Heart right ventricle (tissue), 16 donors: ENCODE data around the gene ARRDC5. TPM values are rescaled to one million over a fixed set of nuclear protein-coding genes. Genes with fewer than 3 reads are reported as not detected.
A peak's percentile ranks its signal among the peaks of the same experiment; 100 is the strongest.

ENCODE experiments used
- ATAC-seq, 8 donors: fragments of 200-7000 bp; cut with Tn5 transposase; one replicate each; pipeline ENCODE4 v1.9.1; 2020; ENCODE audit warnings: mild to moderate bottlenecking in 8 of 8, moderate library complexity in 8 of 8, moderate number of reproducible peaks in 1 of 8
- DNase-seq, 2 donors: peaks; one replicate each; pipeline ENCODE4 v3.0.0-alpha.2; 2020
- H3K27ac ChIP-seq, 10 donors: fragments of 200-600 bp; sonication (generic) in 2 of 10; one replicate each; pipeline versions ENCODE4 v1.5.0 to v1.8.0; 2020 to 2022; ENCODE audit warnings: mild to moderate bottlenecking in 3 of 10
- H3K27me3 ChIP-seq, 7 donors: fragments of 200-600 bp; one replicate each; pipeline ENCODE4 v1.8.0; 2021 to 2022; ENCODE audit warnings: mild to moderate bottlenecking in 2 of 7
- H3K36me3 ChIP-seq, 9 donors: fragments of 200-600 bp; sonication (generic) in 1 of 9; one replicate each; pipeline versions ENCODE4 v1.5.0 to v1.8.0; 2020 to 2022; ENCODE audit warnings: mild to moderate bottlenecking in 2 of 9
- H3K4me1 ChIP-seq, 9 donors: fragments of 200-600 bp; sonication (generic) in 1 of 9; one replicate each; pipeline versions ENCODE4 v1.5.0 to v1.8.0; 2020 to 2022; ENCODE audit warnings: mild to moderate bottlenecking in 4 of 9
- H3K4me3 ChIP-seq, 10 donors: fragments of 200-600 bp; sonication (generic) in 2 of 10; one replicate each; pipeline versions ENCODE4 v1.5.0 to v1.8.0; 2020 to 2022; ENCODE audit warnings: mild to moderate bottlenecking in 7 of 10, moderate library complexity in 2 of 10
- H3K9me3 ChIP-seq, 11 donors: fragments of 200-600 bp in 10 of 11; sonication (generic) in 2 of 11; one replicate each; pipeline versions ENCODE4 v1.5.0 to v1.8.0; 2013 to 2022; ENCODE audit warnings: mild to moderate bottlenecking in 2 of 11, control low read depth in 1 of 11, moderate library complexity in 1 of 11
- WGBS, 2 donors: extraction: QIAGEN DNeasy Blood & Tissue Kit; methylation state at CpG; one replicate each; pipeline ENCODE4 v1.1.7; 2013; ENCODE audit warnings: inconsistent platforms in 1 of 2; 5-methylcytosine and 5-hydroxymethylcytosine counted together
- intact Hi-C, 10 donors: fragments of 100-400 bp; cut with DNase I; formaldehyde crosslinking; loops; one replicate each; pipeline versions ENCODE4 v1.11.1 to v1.14.2; 2022
- polyA plus RNA-seq, 2 donors: library from polyadenylated mRNA; stranded (reverse); fragments of 200-250 nt; gene quantifications; one replicate each; pipeline ENCODE4 v1.2.3, GENCODE V29; 2013
- total RNA-seq, 10 donors: library from RNA; stranded (reverse); fragmentation: NEBNext Ultra II Directional in 3 of 10; extraction: Animal tissue kit (Norgen Biotek cat#: 25700) in 3 of 10; gene quantifications; one replicate each; pipeline versions ENCODE4 v1.2.1 to v1.2.4, GENCODE V29; 2021 to 2023
- TF ChIP-seq, protein P1 (sequence below), 9 donors: fragments of 200-600 bp; sonication (generic) in 2 of 9; IDR thresholded peaks; one replicate each; pipeline versions ENCODE4 v1.5.0 to v1.8.0; 2021 to 2022; ENCODE audit warnings: antibody characterized with exemption in 9 of 9, mild to moderate bottlenecking in 5 of 9, moderate library complexity in 1 of 9
- donor health status: Arrhythmogenic right ventricular cardiomyopathy.
- donor health status: ischemic (EF 13 %, LVEDD 7.1; RV severe dilation, severe dysfunction).
- donor health status: healthy with polysubstance abuse.
- donor health status: DM: no; HTN: yes; CAD: no.
- donor health status: DM: no; HTN: no; CAD: no.
- donor health status: ischemic (EF 25% LVEDD 6.9; RV normal size, moderate dysfunction).
- donor health status: ischemic (EF 25% LVEDD 5.7; RV mildly dilated, moderate dysfunction).
- donor health status: healthy.
- donor health status: DM: yes; HTN: yes; CAD: no.
- donor health status: Ischemic cardiomyopathy.
- donor health status: ischemic (EF 35%, LVEDD 5.7; RV mildly dilated, moderate dysfunction).
- donor health status: nonischemic (EF 11% LVEDD 7.7; RV severe dilation, severe dysfunction).
- donor health status: DM: yes; HTN: yes; CAD: no.
- donor health status: PGD.
- donor health status: ischemic (EF 29% LVEDD 5.4; RV normal size, mild dysfunction).
- donor health status: nonischemic (EF 23%, LVEDD 6.1; RV moderate dilation, normal function).

ARRDC5 gene
- total and polyA plus RNA-seq, 12 donors = 0.01 to 0.21 TPM; not detected in 10

- TF ChIP-seq, protein P1, sequence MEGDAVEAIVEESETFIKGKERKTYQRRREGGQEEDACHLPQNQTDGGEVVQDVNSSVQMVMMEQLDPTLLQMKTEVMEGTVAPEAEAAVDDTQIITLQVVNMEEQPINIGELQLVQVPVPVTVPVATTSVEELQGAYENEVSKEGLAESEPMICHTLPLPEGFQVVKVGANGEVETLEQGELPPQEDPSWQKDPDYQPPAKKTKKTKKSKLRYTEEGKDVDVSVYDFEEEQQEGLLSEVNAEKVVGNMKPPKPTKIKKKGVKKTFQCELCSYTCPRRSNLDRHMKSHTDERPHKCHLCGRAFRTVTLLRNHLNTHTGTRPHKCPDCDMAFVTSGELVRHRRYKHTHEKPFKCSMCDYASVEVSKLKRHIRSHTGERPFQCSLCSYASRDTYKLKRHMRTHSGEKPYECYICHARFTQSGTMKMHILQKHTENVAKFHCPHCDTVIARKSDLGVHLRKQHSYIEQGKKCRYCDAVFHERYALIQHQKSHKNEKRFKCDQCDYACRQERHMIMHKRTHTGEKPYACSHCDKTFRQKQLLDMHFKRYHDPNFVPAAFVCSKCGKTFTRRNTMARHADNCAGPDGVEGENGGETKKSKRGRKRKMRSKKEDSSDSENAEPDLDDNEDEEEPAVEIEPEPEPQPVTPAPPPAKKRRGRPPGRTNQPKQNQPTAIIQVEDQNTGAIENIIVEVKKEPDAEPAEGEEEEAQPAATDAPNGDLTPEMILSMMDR (IDR thresholded peaks at IDR 0.05) = no peak
- ATAC-seq (peak; percentile 39 to 93 (median 58)), DNase-seq (peak in 1 of 2 donors; percentile 23)
- intact Hi-C loops = loop anchor here in 1 of 10 donors (2.0 kb wide), 1 partner anchor 152 kb away; no protein-coding TSS in a partner anchor
- H3K27ac ChIP-seq = peak overlapping the region; percentile 53 to 76 (median 70)
- no peaks in the 10 kb centered on the region for H3K36me3 ChIP-seq
- peaks cover 0 to 13% (median 6%) of the 10 kb centered on the region in 9 donors for H3K4me1 ChIP-seq
- peaks cover 0 to 12% (median 8%) of the 10 kb centered on the region in 7 donors for H3K27me3 ChIP-seq
- H3K9me3 ChIP-seq = no peaks in the 10 kb centered on the region
- WGBS, 2 donors = 34 to 50% methylated on average over 23 of the region's 23 CpGs
- no peak overlapping the region for H3K4me3 ChIP-seq
Observed at GRCh38 chr19:4878491-4878968, 24.2 kb downstream of the ARRDC5 start.

GRCh38 chr19:4877753-4878490 is 24.8 kb downstream of the ARRDC5 start:
- WGBS, 2 donors = 49 to 51% methylated on average over 30 of the region's 30 CpGs
- TF ChIP-seq, protein P1 (IDR thresholded peaks at IDR 0.05) = no peak

DNA sequence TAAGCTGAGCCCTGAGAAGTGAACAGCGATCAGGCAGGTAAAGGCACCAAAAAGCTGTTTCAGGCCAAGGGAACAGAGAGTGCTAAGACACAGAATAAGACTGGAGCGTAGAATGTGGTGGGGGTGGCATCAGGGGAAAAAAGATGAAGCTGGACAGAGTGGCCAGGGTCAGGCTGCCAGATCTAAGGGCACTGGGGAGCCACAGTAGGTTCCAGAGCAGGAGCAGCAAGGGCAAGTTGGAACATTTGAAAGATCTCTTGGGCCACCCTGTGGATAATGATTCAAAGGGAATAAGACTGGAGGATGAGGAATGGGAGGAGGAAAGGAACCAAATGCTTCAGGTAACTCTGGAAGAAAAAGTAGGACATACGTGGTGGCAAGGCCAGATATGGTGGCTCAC is 28.8 kb downstream of the ARRDC5 start:
- Histone ChIP-seq H3K27me3 (peaks cover 0 to 12% (median 8%) of the 10 kb centered on the region in 7 donors), H3K9me3 (no peaks in the 10 kb centered on the region), H3K36me3 (no peaks in the 10 kb centered on the region), H3K27ac (no peak overlapping the region), H3K4me1 (peaks cover 0 to 32% (median 9%) of the 10 kb centered on the region in 9 donors), H3K4me3 (no peak overlapping the region)
- DNase-seq (no peak), ATAC-seq (no peak)
- TF ChIP-seq, protein P1 (IDR thresholded peaks at IDR 0.05) = no peak
- intact Hi-C loops = loop anchor here in 8 of 10 donors (2.0 to 5.0 kb wide), 5 partner anchors 37 to 159 kb away; no protein-coding TSS in a partner anchor
- 84 to 95% methylated on average over 3 of the region's 3 CpGs for WGBS, 2 donors

More at GRCh38 chr19:4877753-4878490, 24.8 kb downstream of the ARRDC5 start:
- H3K4me3 ChIP-seq = no peak overlapping the region
- peaks cover 0 to 12% (median 8%) of the 10 kb centered on the region in 7 donors for H3K27me3 ChIP-seq
- H3K4me1 ChIP-seq = peaks cover 0 to 13% (median 6%) of the 10 kb centered on the region in 9 donors
- peak overlapping the region; percentile 53 to 76 (median 70) for H3K27ac ChIP-seq
- intact Hi-C loops = loop anchor here in 1 of 10 donors (2.0 kb wide), 1 partner anchor 153 kb away; no protein-coding TSS in a partner anchor
- DNase-seq (peak in 1 of 2 donors; percentile 57), ATAC-seq (peak; percentile 48 to 99 (median 91))
- H3K9me3 ChIP-seq = no peaks in the 10 kb centered on the region
- H3K36me3 ChIP-seq = no peaks in the 10 kb centered on the region

- Histone ChIP-seq H3K27ac (no peak overlapping the region), H3K9me3 (no peaks in the 10 kb centered on the region), H3K4me3 (no peak overlapping the region), H3K4me1 (peaks cover 0 to 34% (median 5%) of the 10 kb centered on the region in 9 donors), H3K27me3 (no peaks in the 10 kb centered on the region), H3K36me3 (no peaks in the 10 kb centered on the region)
- DNase-seq (no peak), ATAC-seq (no peak)
- 79 to 89% methylated on average over 6 of the region's 6 CpGs for WGBS, 2 donors
- intact Hi-C loops = loop anchor here (1.0 to 5.0 kb wide), 7 partner anchors 39 to 161 kb away; no protein-coding TSS in a partner anchor
- TF ChIP-seq, protein P1 (IDR thresholded peaks at IDR 0.05) = no peak
Observed at GRCh38 chr19:4871711-4872110, 31.0 kb downstream of the ARRDC5 start.
